Peyer's patch (tissue), 4 donors: Measurements from ENCODE around the gene CBLN3. TPM values are rescaled to one million over a fixed set of nuclear protein-coding genes. Genes with fewer than 3 reads are reported as not detected.

Experiments
- DNase-seq, 3 donors: peaks; one replicate each; pipeline ENCODE4 v3.0.0-alpha.2; 2017 to 2019
- H3K27ac ChIP-seq, 4 donors: fragments of 200-600 bp; sonication (generic); one replicate each; pipeline ENCODE4 v1.5.1; 2016 to 2019
- H3K27me3 ChIP-seq, 2 donors: fragments of 200-600 bp; sonication (generic); one replicate each; pipeline ENCODE4 v1.5.1; 2019
- H3K36me3 ChIP-seq, 3 donors: fragments of 200-600 bp; sonication (generic); one replicate each; pipeline ENCODE4 v1.5.1; 2016 to 2019
- H3K4me1 ChIP-seq, 4 donors: fragments of 200-600 bp; sonication (generic); one replicate each; pipeline ENCODE4 v1.5.1; 2016 to 2019
- H3K4me3 ChIP-seq, 4 donors: fragments of 200-600 bp; sonication (generic); 1 replicate in 3 of 4; 2 replicates in 1 of 4; pipeline ENCODE4 v1.5.1; 2016 to 2019; ENCODE audit warnings: mild to moderate bottlenecking in 1 of 4
- H3K9me3 ChIP-seq, 4 donors: fragments of 200-600 bp; sonication (generic); one replicate each; pipeline ENCODE4 v1.5.1; 2016 to 2019; ENCODE audit warnings: mild to moderate bottlenecking in 1 of 4
- POLR2A ChIP-seq, 2 donors: fragments of 450-650 bp; IDR thresholded peaks; one replicate each; pipeline ENCODE4 v1.5.1; 2017; ENCODE audit warnings: antibody characterized with exemption in 2 of 2, mild to moderate bottlenecking in 2 of 2, moderate library complexity in 2 of 2
- total RNA-seq, 4 donors: library from RNA; depleted of rRNA; stranded (reverse); fragments of >200 nt; gene quantifications; one replicate each; pipeline ENCODE4 v1.1.0, GENCODE V29; 2016
- TF ChIP-seq, protein P1 (sequence below), 6 experiments: fragments of 450-650 bp in 4 of 6; fragments of 200-600 bp in 2 of 6; sonication (generic) in 1 of 6; IDR thresholded peaks; one replicate each; pipeline ENCODE4 v1.5.1; 2017 to 2019; ENCODE audit warnings: antibody characterized with exemption in 6 of 6, mild to moderate bottlenecking in 3 of 6, moderate library complexity in 1 of 6

CBLN3 gene
- total RNA-seq, 4 donors from 2014 or later = 0.94 to 4.3 TPM; not detected in 2

DNA sequence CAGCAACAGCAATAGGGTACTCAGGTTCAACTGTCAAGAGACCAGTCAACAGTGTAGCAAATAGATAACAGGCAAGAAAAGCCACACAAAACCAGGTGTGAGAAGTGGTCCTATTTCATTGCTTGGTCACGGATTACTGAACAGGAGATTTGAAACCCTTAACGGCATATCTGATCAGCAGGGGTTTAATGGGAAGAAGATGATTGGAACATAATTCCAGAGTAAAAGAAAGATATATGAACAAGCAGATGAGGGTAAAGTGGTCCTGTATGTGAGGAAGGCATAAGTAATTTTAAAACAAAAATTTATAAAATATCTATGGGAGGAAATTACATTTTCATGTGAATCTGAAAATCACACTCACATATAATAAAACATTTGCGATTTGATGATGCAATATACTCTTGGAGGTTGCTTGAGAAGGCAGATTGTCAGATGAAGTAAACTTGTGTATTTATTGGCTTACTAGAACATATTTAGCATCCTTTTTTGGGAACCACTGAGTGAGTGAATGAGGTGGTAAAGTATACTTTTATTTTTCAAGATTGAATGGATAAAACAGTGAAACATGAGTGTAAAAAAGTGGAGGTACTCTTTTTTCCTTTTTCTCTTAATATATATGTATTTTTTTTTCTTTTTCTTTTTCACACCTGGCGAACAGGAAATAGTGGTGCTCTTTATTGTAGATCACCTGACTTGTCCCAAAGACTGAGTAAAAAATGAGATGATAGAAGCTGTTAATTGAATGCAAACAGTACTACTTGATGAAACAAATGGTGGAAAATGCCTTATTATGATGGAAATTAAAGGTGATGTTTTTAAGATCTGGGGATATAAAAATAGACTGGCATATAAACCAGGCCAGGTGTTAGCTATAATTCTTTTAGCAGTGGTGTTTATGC is 34.7 kb upstream of the CBLN3 start:
- no peak for DNase-seq
- H3K27me3 ChIP-seq = no peaks in the 10 kb centered on the region
- no peaks in the 10 kb centered on the region for H3K9me3 ChIP-seq
- no peaks in the 10 kb centered on the region for H3K36me3 ChIP-seq
- TF ChIP-seq POLR2A (IDR thresholded peaks at IDR 0.05) = no peak
- TF ChIP-seq, protein P1, sequence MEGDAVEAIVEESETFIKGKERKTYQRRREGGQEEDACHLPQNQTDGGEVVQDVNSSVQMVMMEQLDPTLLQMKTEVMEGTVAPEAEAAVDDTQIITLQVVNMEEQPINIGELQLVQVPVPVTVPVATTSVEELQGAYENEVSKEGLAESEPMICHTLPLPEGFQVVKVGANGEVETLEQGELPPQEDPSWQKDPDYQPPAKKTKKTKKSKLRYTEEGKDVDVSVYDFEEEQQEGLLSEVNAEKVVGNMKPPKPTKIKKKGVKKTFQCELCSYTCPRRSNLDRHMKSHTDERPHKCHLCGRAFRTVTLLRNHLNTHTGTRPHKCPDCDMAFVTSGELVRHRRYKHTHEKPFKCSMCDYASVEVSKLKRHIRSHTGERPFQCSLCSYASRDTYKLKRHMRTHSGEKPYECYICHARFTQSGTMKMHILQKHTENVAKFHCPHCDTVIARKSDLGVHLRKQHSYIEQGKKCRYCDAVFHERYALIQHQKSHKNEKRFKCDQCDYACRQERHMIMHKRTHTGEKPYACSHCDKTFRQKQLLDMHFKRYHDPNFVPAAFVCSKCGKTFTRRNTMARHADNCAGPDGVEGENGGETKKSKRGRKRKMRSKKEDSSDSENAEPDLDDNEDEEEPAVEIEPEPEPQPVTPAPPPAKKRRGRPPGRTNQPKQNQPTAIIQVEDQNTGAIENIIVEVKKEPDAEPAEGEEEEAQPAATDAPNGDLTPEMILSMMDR (IDR thresholded peaks at IDR 0.05) = no peak
- no peak overlapping the region for H3K27ac ChIP-seq
- no peak overlapping the region for H3K4me3 ChIP-seq
- H3K4me1 ChIP-seq = no peaks in the 10 kb centered on the region

DNA sequence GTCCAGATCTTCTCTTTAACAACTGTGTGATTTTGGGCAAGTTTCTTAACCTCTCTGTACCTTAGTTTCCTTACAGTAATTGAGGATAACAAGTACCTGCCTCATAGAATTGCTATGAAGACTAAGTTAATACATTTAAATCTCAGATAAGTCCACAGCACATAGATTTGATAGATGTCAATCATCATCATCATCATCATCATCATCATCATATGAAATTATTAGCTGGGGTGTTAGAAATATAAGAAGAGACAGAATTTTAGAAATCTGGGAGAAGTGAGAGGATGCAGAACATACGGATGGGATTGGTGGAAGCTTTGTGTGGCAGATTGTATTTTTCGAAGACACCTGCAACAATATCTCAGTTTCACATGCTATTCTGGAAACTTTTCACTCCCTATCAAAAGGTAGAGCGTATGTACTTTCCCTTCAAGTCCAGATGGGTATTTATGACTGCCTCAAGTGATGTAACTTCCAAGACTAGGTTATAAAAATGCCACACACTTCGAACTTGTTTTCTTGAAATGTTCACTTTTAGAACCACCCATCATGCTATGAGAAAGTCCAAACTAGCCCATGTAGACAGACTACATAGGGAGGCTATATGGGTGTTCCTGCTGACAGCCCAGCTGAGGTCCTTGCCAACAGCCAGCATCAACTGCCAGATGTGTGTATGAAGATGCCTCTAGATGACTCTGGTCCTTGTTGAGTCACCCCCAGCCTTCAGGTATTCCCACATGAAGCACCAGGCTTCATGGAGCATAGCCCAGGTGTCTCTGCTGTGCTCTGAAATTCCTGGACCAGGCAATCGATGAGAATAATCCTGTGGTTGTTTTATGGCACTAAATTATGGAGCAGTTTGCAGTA is 33.8 kb upstream of the CBLN3 start:
- no peaks in the 10 kb centered on the region for H3K4me1 ChIP-seq
- no peak for DNase-seq
- H3K27ac ChIP-seq = no peak overlapping the region
- H3K27me3 ChIP-seq = no peaks in the 10 kb centered on the region
- TF ChIP-seq, protein P1 (IDR thresholded peaks at IDR 0.05) = no peak
- no peak for TF ChIP-seq POLR2A (IDR thresholded peaks at IDR 0.05)
- H3K36me3 ChIP-seq = no peaks in the 10 kb centered on the region
- H3K9me3 ChIP-seq = no peaks in the 10 kb centered on the region
- no peak overlapping the region for H3K4me3 ChIP-seq

DNA sequence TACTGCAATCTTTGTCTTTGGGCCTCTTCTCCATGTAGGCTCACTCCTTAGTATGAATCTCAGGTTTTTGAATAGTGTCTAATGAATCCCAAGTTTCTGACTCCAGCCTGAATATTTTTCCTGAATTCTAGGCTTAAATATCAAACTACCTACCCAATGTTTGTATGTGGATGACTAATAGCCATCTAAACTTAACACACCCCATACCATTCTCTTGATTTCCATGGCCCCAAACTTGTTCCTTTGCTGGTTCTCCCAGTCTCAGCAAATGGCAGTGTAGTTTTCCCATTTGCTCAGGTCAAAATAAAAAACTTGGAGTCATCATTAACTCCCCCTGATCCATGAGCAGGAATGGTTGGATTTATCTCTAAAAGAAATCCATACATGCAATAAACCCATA is 31.9 kb upstream of the CBLN3 start:
- H3K4me1 ChIP-seq = no peaks in the 10 kb centered on the region
- TF ChIP-seq, protein P1 (IDR thresholded peaks at IDR 0.05) = no peak
- no peak for TF ChIP-seq POLR2A (IDR thresholded peaks at IDR 0.05)
- DNase-seq = no peak
- no peak overlapping the region for H3K27ac ChIP-seq
- no peaks in the 10 kb centered on the region for H3K27me3 ChIP-seq
- no peaks in the 10 kb centered on the region for H3K36me3 ChIP-seq
- no peak overlapping the region for H3K4me3 ChIP-seq
- no peaks in the 10 kb centered on the region for H3K9me3 ChIP-seq

DNA sequence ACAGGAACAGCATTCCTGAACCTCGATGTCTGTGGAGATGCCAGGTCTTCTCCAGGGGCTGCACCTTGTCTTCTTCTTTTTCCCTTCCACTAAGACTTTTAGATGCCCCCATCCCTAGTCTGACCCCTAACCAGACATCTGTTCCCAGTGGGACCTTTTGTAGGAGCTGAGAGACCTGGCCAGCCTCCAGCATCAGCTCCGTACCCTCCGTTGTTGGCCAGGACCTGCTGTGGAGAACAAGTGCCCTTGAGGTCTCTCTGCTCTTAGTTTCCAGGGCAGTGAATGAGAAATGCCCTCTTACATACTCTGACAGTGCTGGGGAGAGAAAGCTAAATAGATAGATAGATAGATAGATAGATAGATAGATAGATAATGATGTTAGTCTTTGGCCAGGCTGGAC is 29.9 kb upstream of the CBLN3 start:
- Histone ChIP-seq H3K9me3 (no peaks in the 10 kb centered on the region), H3K27ac (no peak overlapping the region), H3K36me3 (no peaks in the 10 kb centered on the region), H3K4me3 (no peak overlapping the region), H3K4me1 (no peaks in the 10 kb centered on the region), H3K27me3 (no peaks in the 10 kb centered on the region)
- no peak for TF ChIP-seq POLR2A (IDR thresholded peaks at IDR 0.05)
- TF ChIP-seq, protein P1 (IDR thresholded peaks at IDR 0.05) = no peak
- DNase-seq = no peak

DNA sequence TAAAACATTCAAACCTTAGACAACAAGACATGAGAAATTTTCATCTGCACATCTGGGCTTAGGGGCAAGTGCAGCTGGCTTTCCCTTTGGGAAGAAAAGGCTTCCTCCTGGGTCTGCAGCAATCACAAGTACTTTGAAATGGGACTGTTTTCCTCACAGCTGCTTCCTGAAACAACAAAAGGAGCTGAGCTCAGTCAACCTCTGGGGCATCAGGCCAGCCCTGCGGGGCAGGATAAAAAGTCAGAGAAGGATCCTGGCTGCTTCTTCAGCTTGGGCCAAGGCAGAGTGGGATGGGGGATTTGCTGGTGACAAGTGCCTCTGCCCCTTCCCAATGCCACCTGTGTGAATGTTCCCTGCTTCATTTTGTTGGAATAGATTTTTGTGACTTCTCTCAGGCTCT is 29.3 kb upstream of the CBLN3 start:
- no peak overlapping the region for H3K4me3 ChIP-seq
- no peaks in the 10 kb centered on the region for H3K36me3 ChIP-seq
- DNase-seq = no peak
- H3K27ac ChIP-seq = no peak overlapping the region
- H3K27me3 ChIP-seq = no peaks in the 10 kb centered on the region
- no peak for TF ChIP-seq POLR2A (IDR thresholded peaks at IDR 0.05)
- TF ChIP-seq, protein P1 (IDR thresholded peaks at IDR 0.05) = no peak
- no peaks in the 10 kb centered on the region for H3K9me3 ChIP-seq
- no peaks in the 10 kb centered on the region for H3K4me1 ChIP-seq
